Measurements from ENCODE around the gene EXOC2. TPM values are rescaled to one million over a fixed set of nuclear protein-coding genes. Genes with fewer than 3 reads are reported as not detected.
"Not testable (repeated sequence)": the region's sequence is repeated elsewhere in the genome, so short reads cannot be mapped to it uniquely, and the experiment has no call there.

Gene EXOC2
- total RNA-seq, 1 donor from 2014 or later: 30.1 TPM

- Mint-ChIP-seq H3K4me1 (ENCODE audit: unreplicated experiment) (peaks cover 28% of the 10 kb centered on the region), H3K9me3 (ENCODE audit: unreplicated experiment) (peaks cover 7% of the 10 kb centered on the region), H3K27me3 (ENCODE audit: unreplicated experiment) (no peaks in the 10 kb centered on the region), H3K27ac (ENCODE audit: unreplicated experiment) (peak overlapping the region; percentile 16), H3K4me3 (ENCODE audit: unreplicated experiment) (no peak overlapping the region), H3K36me3 (ENCODE audit: unreplicated experiment) (peaks cover 5% of the 10 kb centered on the region)
- DNase-seq (ENCODE audit: extremely low spot score, unreplicated experiment): no peak
- no peak for TF ChIP-seq CTCF (IDR thresholded peaks at IDR 0.05)
Observed at GRCh38 chr6:674956-675355, 18.0 kb downstream of the EXOC2 start.

GRCh38 chr6:674406-674805 lies 18.5 kb downstream of the EXOC2 start:
- H3K4me3 Mint-ChIP-seq (ENCODE audit: unreplicated experiment): no peak overlapping the region
- peaks cover 7% of the 10 kb centered on the region for H3K9me3 Mint-ChIP-seq (ENCODE audit: unreplicated experiment)
- TF ChIP-seq CTCF (IDR thresholded peaks at IDR 0.05): no peak
- peaks cover 5% of the 10 kb centered on the region for H3K36me3 Mint-ChIP-seq (ENCODE audit: unreplicated experiment)
- H3K27ac Mint-ChIP-seq (ENCODE audit: unreplicated experiment): no peak overlapping the region
- DNase-seq (ENCODE audit: extremely low spot score, unreplicated experiment): no peak
- peaks cover 22% of the 10 kb centered on the region for H3K4me1 Mint-ChIP-seq (ENCODE audit: unreplicated experiment)
- no peaks in the 10 kb centered on the region for H3K27me3 Mint-ChIP-seq (ENCODE audit: unreplicated experiment)

GRCh38 chr6:667253-667927 lies 25.5 kb downstream of the EXOC2 start:
- H3K36me3 Mint-ChIP-seq (ENCODE audit: unreplicated experiment): peaks cover 9% of the 10 kb centered on the region
- H3K9me3 Mint-ChIP-seq (ENCODE audit: unreplicated experiment): peaks cover 12% of the 10 kb centered on the region
- peaks cover 1% of the 10 kb centered on the region for H3K4me1 Mint-ChIP-seq (ENCODE audit: unreplicated experiment)
- no peaks in the 10 kb centered on the region for H3K27me3 Mint-ChIP-seq (ENCODE audit: unreplicated experiment)
- H3K27ac Mint-ChIP-seq (ENCODE audit: unreplicated experiment): no peak overlapping the region
- no peak for TF ChIP-seq CTCF (IDR thresholded peaks at IDR 0.05)
- no peak overlapping the region for H3K4me3 Mint-ChIP-seq (ENCODE audit: unreplicated experiment)
- no peak for DNase-seq (ENCODE audit: extremely low spot score, unreplicated experiment)

GRCh38 chr6:665403-666267 lies 27.3 kb downstream of the EXOC2 start:
- H3K27me3 Mint-ChIP-seq (ENCODE audit: unreplicated experiment): no peaks in the 10 kb centered on the region
- DNase-seq (ENCODE audit: extremely low spot score, unreplicated experiment): no peak
- H3K36me3 Mint-ChIP-seq (ENCODE audit: unreplicated experiment): peaks cover 3% of the 10 kb centered on the region
- TF ChIP-seq CTCF (IDR thresholded peaks at IDR 0.05): no peak
- no peak overlapping the region for H3K4me3 Mint-ChIP-seq (ENCODE audit: unreplicated experiment)
- H3K9me3 Mint-ChIP-seq (ENCODE audit: unreplicated experiment): peaks cover 5% of the 10 kb centered on the region
- H3K27ac Mint-ChIP-seq (ENCODE audit: unreplicated experiment): peak overlapping the region; percentile 8
- peaks cover 3% of the 10 kb centered on the region for H3K4me1 Mint-ChIP-seq (ENCODE audit: unreplicated experiment)

- H3K9me3 Mint-ChIP-seq (ENCODE audit: unreplicated experiment); H3K4me3 Mint-ChIP-seq (ENCODE audit: unreplicated experiment); H3K36me3 Mint-ChIP-seq (ENCODE audit: unreplicated experiment); DNase-seq (ENCODE audit: extremely low spot score, unreplicated experiment); H3K27me3 Mint-ChIP-seq (ENCODE audit: unreplicated experiment); H3K27ac Mint-ChIP-seq (ENCODE audit: unreplicated experiment): not testable (repeated sequence)
- peaks cover 19% of the 10 kb centered on the region for H3K4me1 Mint-ChIP-seq (ENCODE audit: unreplicated experiment)
Observed at GRCh38 chr6:663788-664187, 29.2 kb downstream of the EXOC2 start.

All from osteocyte (in vitro differentiated cells).